Keratinocyte (primary cell): ENCODE measurements around the gene KAZALD1. TPM values are rescaled to one million over a fixed set of nuclear protein-coding genes. Genes with fewer than 3 reads are reported as not detected.

ENCODE experiments used
- DNase-seq: peaks from one replicate; pipeline ENCODE4 v3.0.0-alpha.2; 2011; ENCODE audit warnings: low read depth, missing footprints, low spot score
- FAIRE-seq: peaks from 2 replicates; lab custom pipeline; 2011; peaks lifted over from hg19 to GRCh38; lab: Jason Lieb, UNC
- H2AFZ ChIP-seq: 2 replicates; pipeline ENCODE4 v1.6.0; 2012; ENCODE audit warnings: low read length, control low read depth, inconsistent platforms; ENCODE audit not compliant: control insufficient read depth
- H3K27ac ChIP-seq: 2 replicates; pipeline ENCODE4 v1.5.1; 2011; ENCODE audit warnings: low read length; ENCODE audit not compliant: control insufficient read depth, insufficient read depth
- H3K27me3 ChIP-seq: 3 replicates; pipeline ENCODE4 v1.6.0; 2011; ENCODE audit warnings: low read length; ENCODE audit not compliant: control insufficient read depth, insufficient read depth; ENCODE audit errors: extremely low read depth
- H3K36me3 ChIP-seq, 2 experiments: 2 replicates in 1 of 2; 3 replicates in 1 of 2; pipeline ENCODE4 v1.5.1; 2011; ENCODE audit warnings: low read length in 2 of 2, mild to moderate bottlenecking in 1 of 2; ENCODE audit not compliant: control insufficient read depth in 2 of 2, insufficient read depth in 2 of 2; ENCODE audit errors: extremely low read depth in 1 of 2
- H3K4me1 ChIP-seq: 3 replicates; pipeline ENCODE4 v1.5.1; 2011; ENCODE audit warnings: low read length; ENCODE audit not compliant: control insufficient read depth, insufficient read depth; ENCODE audit errors: extremely low read depth
- H3K4me2 ChIP-seq: 3 replicates; pipeline ENCODE4 v1.6.0; 2011; ENCODE audit warnings: low read depth, low read length; ENCODE audit not compliant: control insufficient read depth, insufficient read depth; ENCODE audit errors: extremely low read depth
- H3K4me3 ChIP-seq, 3 experiments: fragments of 200-600 bp in 1 of 3; sonication (generic) in 1 of 3; 2 replicates in 2 of 3; 3 replicates in 1 of 3; pipeline ENCODE4 v1.5.1; 2011 to 2016; ENCODE audit warnings: low read length in 3 of 3, mild to moderate bottlenecking in 3 of 3, control low read depth in 2 of 3, inconsistent platforms in 1 of 3, low read depth in 1 of 3, mixed read lengths in 1 of 3, mixed run types in 1 of 3, moderate library complexity in 1 of 3; ENCODE audit not compliant: control insufficient read depth in 2 of 3, insufficient read depth in 2 of 3; ENCODE audit errors: extremely low read depth in 1 of 3
- H3K79me2 ChIP-seq: 2 replicates; pipeline ENCODE4 v1.6.0; 2012; ENCODE audit warnings: low read length; ENCODE audit not compliant: control insufficient read depth, insufficient read depth
- H3K9ac ChIP-seq: 3 replicates; pipeline ENCODE4 v1.6.0; 2011; ENCODE audit warnings: low read length; ENCODE audit not compliant: control insufficient read depth, insufficient read depth; ENCODE audit errors: extremely low read depth
- H3K9me1 ChIP-seq: 3 replicates; pipeline ENCODE4 v1.6.0; 2011; ENCODE audit warnings: low read length; ENCODE audit not compliant: control insufficient read depth, insufficient read depth; ENCODE audit errors: extremely low read depth
- H3K9me3 ChIP-seq: 2 replicates; pipeline ENCODE4 v1.5.1; 2012; ENCODE audit warnings: low read depth, low read length; ENCODE audit not compliant: control insufficient read depth
- H4K20me1 ChIP-seq: 3 replicates; pipeline ENCODE4 v1.6.0; 2011; ENCODE audit warnings: low read length; ENCODE audit not compliant: control insufficient read depth, insufficient read depth; ENCODE audit errors: extremely low read depth
- CTCF ChIP-seq, 3 experiments: IDR thresholded peaks in 1 of 3; conservative IDR thresholded peaks in 1 of 3; optimal IDR thresholded peaks in 1 of 3; 2 replicates in 2 of 3; 3 replicates in 1 of 3; pipeline versions ENCODE3 to v1.5.1; 2011; ENCODE audit warnings: low read length in 3 of 3, mild to moderate bottlenecking in 3 of 3, moderate library complexity in 2 of 3, control low read depth in 1 of 3, inconsistent platforms in 1 of 3; ENCODE audit not compliant: insufficient read depth in 2 of 3; ENCODE audit errors: extremely low read depth in 1 of 3
- EZH2 ChIP-seq: IDR thresholded peaks from one replicate; pipeline ENCODE4 v1.6.1; 2012; ENCODE audit warnings: inconsistent platforms, mild to moderate bottlenecking, low read length, moderate library complexity
- dilution Hi-C: fragments of 300-500 bp; cut with MboI; formaldehyde crosslinking; loops from one replicate; pipeline ENCODE4 v1.7.0; 2020; ENCODE audit warnings: low sequenced_read_pairs; ENCODE audit not compliant: extremely low pct_ligation_motif_present
- polyA plus RNA-seq, 5 experiments: library from polyadenylated mRNA; depleted of rRNA in 3 of 5; stranded (reverse) in 3 of 5; stranded (forward) in 1 of 5; unstranded in 1 of 5; fragments of >200 nt; gene quantifications; 1 replicate in 1 of 5; 2 replicates in 3 of 5; 3 replicates in 1 of 5; pipeline versions ENCODE4 v1.2.1 to v1.2.3, GENCODE V29; 2011 to 2012; ENCODE audit warnings: missing spikeins in 2 of 5, low read depth in 1 of 5, low replicate concordance in 1 of 5

Gene KAZALD1
- polyA plus RNA-seq, 1 donor (not counting 4 experiments of a cell fraction or from before 2014, with no cell fraction given) = 0.08 TPM

DNA sequence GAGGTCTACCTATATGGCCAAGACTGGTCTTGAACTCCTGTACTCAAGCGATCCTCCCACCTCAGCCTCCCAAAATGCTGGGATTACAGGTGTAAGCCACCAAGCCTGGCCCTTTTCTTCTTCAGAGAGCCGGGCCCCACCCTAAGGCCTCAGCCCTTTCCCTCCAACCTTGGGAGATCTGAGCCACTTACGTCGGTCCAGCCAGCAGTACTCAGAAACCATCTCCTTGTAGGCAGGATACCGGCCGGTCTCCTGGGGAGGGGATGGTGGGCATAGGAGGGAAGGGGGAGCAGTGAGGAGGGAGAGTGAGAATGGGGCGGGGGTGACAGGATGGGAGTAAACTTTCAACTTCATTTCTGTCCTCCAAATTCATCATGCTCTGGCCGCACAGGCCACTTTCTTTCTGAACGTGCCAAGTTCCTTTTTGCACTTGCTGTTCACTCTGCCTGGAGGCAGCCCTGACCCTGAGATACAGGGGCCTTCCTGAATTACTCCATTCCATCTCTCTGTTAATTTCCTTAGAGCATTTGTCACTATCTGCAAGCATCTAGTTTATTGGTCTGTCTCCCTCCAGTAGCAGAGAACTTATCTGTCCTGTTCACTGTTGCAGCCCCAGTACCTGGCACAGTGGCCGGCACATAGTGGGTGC lies 41.2 kb upstream of the KAZALD1 start:
- no peak overlapping the region for H3K27ac ChIP-seq
- FAIRE-seq = no peak
- H3K4me1 ChIP-seq = peaks cover 2% of the 10 kb centered on the region
- TF ChIP-seq CTCF (optimal IDR thresholded peaks at IDR 0.05 in 1 of 3, IDR thresholded peaks at IDR 0.05 in 1 of 3, conservative IDR thresholded peaks at IDR 0.05 in 1 of 3; ENCODE audit: extremely low read depth in 1 of 3, insufficient read depth in 2 of 3, low read length in 3 of 3) = no peak
- H3K4me3 ChIP-seq = no peak overlapping the region
- H3K36me3 ChIP-seq = no peaks in the 10 kb centered on the region
- no peaks in the 10 kb centered on the region for H3K9me3 ChIP-seq
- H3K9ac ChIP-seq = no peak overlapping the region
- H2AFZ ChIP-seq = no peak overlapping the region
- no peak overlapping the region for H3K4me2 ChIP-seq
- H3K27me3 ChIP-seq = peaks cover 4% of the 10 kb centered on the region
- H4K20me1 ChIP-seq = peaks cover 2% of the 10 kb centered on the region
- dilution Hi-C loops = no loop called here
- no peak for DNase-seq
- H3K9me1 ChIP-seq = no peaks in the 10 kb centered on the region
- H3K79me2 ChIP-seq = no peaks in the 10 kb centered on the region

- no peaks in the 10 kb centered on the region for H3K9me1 ChIP-seq
- H3K9me3 ChIP-seq = no peaks in the 10 kb centered on the region
- dilution Hi-C loops = no loop called here
- no peak overlapping the region for H3K9ac ChIP-seq
- no peak overlapping the region for H3K4me3 ChIP-seq
- H3K4me2 ChIP-seq = no peak overlapping the region
- H3K27me3 ChIP-seq = peaks cover 4% of the 10 kb centered on the region
- no peak for TF ChIP-seq EZH2
- no peak for TF ChIP-seq CTCF (optimal IDR thresholded peaks at IDR 0.05 in 1 of 3, IDR thresholded peaks at IDR 0.05 in 1 of 3, conservative IDR thresholded peaks at IDR 0.05 in 1 of 3; ENCODE audit: extremely low read depth in 1 of 3, insufficient read depth in 2 of 3, low read length in 3 of 3)
- peaks cover 2% of the 10 kb centered on the region for H4K20me1 ChIP-seq
- H3K36me3 ChIP-seq = no peaks in the 10 kb centered on the region
- H3K4me1 ChIP-seq = peaks cover 2% of the 10 kb centered on the region
- FAIRE-seq (no peak), DNase-seq (no peak)
- no peaks in the 10 kb centered on the region for H3K79me2 ChIP-seq
- no peak overlapping the region for H2AFZ ChIP-seq
- H3K27ac ChIP-seq = no peak overlapping the region
Measured at GRCh38 chr10:101021239-101021638, 40.5 kb upstream of the KAZALD1 start.
